Stimulated activated CD8-positive, alpha-beta memory T cell treated with anti-CD3 and anti-CD28 coated beads, Interleukin-4, amount 100 ng/mL, for 4 hours (primary cell): ENCODE data around the gene SNX33.
"Not testable (repeated sequence)": the region's sequence is repeated elsewhere in the genome, so short reads cannot be mapped to it uniquely, and the experiment has no call there.

ENCODE experiments used
- DNase-seq, 2 donors: peaks; one replicate each; pipeline ENCODE4 v3.0.0-alpha.2; 2020; ENCODE audit warnings: low read depth in 2 of 2, low spot score in 1 of 2

Gene SNX33

GRCh38 chr15:75697974-75698747, 50.4 kb downstream of the SNX33 start:
- not testable (repeated sequence) for DNase-seq

DNA sequence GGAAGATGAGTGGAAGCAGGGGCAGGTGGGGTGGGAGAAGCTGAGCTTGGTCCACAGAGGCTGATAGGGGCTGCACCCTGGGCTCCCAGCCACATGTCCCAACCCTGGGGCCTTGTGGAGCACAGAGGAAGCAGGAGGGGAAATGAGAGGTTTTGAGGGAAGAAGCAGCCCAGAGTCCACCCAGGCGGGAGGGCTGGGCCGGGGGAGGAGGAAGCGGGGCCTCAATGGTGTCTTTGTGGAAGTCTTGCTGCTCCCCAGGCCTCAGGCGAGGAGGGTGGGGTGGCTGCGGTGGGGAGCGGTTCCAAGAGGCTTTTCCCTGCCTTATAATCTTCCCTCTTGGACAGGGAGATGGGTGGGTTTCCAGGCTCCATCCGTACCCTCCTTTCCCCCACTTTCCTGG, 51.8 kb downstream of the SNX33 start:
- DNase-seq = not testable (repeated sequence)

DNA sequence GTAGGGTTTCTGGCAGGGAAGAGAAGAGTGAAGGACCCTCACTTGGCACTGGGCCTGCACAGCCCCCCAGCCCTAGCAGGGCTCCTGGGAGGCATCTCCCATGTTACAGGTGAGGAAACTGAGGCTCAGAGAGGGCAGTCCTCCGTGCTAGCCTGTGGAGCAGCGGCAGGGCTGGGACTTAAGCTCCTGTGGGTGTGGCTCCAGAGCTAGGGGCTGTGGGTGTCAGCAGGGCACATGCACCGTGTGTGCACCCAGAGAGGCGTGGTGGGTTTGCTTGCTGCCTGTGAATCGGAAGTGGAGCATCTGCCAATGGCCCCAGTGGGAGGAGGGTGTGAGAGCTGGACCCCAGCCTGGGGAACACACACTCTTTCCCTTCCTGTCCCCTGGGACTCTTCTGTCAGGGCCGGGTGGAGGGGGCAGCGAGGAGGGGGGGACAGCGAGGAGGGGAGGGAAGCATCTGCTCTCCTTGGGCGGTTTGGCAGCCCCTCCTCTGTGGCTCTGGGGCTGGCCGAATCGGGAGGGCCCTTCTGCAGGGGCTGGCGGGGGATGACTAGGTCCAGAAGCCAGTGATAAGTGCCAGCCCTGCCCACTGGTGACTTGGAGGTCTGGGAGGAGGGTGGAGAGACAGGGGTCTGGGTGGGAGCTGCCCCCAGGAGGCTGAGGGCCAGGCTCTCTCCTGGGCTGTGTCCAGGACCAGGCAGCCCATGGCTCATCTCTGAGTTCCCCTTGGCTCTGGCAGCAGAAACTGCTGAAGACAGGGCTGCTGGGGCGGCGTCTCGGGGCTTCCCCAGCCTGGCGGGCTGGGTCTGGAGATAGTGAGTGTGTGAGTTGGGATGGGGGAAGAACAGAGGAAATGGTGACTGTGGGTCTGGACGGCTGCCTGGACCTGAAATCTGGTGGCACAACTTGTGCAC, 52.5 kb downstream of the SNX33 start:
- DNase-seq = not testable (repeated sequence)

- not testable (repeated sequence) for DNase-seq
Observed at GRCh38 chr15:75701071-75702003, 53.6 kb downstream of the SNX33 start.

DNA sequence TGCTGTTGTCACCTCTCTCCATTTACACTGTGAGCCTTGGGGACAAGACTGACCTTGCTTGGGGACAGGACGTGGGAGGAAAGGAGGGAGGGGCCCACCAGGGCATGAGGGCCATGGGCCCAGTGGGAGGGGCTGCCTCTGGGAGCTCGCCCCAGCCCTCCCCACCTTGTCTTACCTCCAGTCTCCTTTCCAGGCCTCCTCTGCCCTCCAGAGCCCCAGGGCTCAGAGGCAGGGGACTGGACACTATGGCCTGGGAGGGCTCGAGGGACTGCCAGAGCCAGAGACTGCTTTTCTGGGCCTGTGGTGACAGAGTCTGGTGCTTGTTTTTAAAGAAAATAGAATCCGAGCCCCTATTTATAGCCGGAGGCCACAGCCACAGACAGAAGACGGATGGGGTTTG, 54.7 kb downstream of the SNX33 start:
- no peak for DNase-seq

DNA sequence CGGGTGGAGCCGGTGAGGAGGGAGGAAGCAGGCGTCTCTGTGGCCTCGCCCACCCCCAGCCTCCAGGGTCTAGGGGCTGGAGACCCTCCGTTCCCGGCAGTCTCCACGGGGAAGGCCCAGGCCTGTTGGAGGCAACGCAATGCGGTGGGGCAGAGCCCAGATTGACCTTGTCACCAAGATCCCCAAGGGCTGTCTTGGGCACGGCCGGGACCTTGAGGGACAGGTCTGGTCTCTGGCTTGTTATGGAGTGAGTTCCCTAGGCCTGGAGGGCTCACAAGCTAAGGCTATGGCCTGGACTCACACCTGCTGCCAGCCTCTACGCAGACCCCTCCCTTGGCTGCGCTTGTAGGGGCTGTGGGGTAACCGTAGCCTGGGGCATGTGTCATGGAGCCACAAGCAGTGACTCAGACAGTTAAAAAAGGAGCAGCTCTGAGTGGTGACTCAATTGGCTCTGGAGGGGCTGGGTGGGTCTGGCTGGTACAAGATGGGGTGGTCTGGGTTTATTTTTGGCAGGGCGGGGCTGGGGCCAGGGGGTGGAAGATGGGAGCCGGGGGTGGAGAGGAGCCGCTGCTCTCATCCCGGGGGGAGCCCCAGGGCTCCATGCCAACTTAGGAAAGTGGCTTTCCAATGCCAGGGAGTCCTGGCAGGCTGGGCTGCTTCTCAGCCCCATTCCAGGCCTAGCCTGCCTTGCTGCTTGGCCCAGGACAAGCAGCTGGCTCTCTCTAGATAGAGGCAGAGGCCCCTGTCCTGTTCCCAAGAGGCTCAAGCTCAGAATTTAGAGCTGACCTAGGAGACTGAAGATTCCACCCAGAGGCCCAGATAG, 55.9 kb downstream of the SNX33 start:
- DNase-seq = not testable (repeated sequence)

DNA sequence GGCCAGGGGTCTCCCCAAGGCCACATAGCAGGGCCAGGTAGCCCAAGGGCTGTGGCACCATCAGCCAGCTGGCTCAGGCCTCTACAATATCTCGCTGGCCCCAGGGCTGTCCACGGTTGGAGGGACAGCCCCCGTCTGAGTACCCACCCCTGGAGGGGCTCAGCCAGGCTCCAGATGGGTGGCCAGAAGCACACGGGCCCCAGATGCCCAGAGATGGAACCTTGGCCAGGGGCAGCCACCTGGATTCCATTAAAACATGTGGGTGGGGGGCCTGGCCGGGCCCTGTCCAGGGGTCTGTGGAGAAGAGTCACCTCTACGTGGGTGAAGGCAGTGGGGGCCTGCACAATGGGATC, 56.5 kb downstream of the SNX33 start:
- no peak for DNase-seq

DNA sequence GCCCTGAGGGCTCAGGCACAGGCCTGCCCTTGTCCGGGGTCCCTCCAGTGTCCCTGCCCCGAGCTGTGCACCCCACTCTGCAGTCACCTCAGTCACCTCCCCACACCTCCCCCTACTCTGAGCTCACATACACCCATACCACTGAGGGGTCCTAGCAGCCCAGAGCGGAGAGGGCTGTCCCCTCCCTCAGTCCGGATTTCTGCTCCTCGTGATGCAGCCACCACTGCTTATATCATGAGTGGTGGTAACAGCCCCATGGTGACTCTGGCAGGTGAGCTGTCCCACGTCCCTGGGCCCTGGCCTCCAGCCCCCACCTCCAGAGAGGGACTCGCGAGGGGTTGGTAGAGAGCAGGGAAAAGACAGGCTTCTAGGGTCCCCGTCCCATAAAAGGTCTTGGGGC, 56.9 kb downstream of the SNX33 start:
- no peak for DNase-seq

DNA sequence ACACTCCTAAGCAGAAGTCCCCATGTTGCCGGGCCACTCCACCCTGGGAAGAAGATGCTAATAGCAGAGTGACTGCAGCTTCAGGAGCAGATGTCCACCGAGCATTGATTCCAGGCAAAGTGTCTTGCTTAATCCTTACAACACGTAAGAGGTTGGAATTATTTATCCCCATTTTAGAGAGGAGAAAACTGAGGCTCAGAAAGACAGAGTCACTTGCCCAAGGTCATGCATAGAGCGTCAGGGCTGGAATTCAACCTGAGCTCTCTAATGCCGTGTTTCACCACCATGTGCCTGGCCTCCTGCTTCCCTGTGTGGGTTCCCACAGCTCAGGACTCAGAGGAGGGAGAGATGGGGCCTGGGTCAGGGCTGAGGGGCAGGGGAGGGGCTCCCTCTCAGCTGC, 57.7 kb downstream of the SNX33 start:
- not testable (repeated sequence) for DNase-seq

GRCh38 chr15:75705854-75706681, 58.4 kb downstream of the SNX33 start:
- no peak for DNase-seq

- DNase-seq = no peak
Observed at GRCh38 chr15:75706682-75706954, 58.9 kb downstream of the SNX33 start.

DNA sequence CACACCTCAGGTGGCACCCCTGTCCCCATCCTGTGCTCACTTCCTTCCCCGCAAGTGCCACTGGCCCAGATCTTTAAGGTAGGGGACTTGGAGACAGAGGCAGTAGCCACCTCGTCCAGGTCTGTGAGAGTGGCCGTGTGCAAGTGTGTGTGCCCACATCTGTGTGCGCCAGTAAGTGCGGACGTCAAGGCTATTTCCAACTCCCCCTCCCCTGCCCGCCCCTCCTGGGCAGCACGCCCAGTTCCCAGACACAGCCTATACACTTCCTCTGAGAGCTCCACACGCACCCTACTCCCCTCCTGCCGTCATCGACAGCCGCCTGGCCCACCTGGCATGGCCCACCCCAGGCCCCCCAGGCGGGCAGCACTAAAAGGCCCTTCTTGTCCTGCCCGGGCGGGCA, 61.7 kb downstream of the SNX33 start:
- DNase-seq = not testable (repeated sequence)

- DNase-seq = not testable (repeated sequence)
Observed at GRCh38 chr15:75710874-75711273, 63.2 kb downstream of the SNX33 start.

DNA sequence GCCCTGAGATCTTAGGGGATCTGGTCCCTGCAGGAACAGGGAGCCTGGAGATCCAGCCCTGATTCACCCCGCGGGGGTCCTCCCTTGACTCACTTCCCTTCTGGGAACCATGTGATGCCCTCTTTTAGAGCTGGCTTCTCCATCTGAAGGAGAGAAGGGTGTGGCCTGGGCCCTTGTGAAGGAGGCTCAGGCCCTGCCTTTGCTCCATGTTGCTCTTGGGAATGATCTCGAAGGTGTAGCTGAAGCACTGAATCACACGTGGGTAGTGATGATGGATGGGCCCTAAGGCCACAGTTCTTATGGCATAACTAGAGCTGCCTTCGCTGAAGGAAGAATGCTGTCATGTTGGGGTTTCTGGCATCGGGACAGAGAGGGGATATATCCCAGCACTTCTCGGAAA, 63.8 kb downstream of the SNX33 start:
- not testable (repeated sequence) for DNase-seq
